IMR-90 (cell line): ENCODE results near the gene PRKD2. TPM values are rescaled to one million over a fixed set of nuclear protein-coding genes. Genes with fewer than 3 reads are reported as not detected.

Source experiments
- ATAC-seq: fragments of 200-7000 bp; cut with Tn5 transposase; 2 replicates; pipeline ENCODE4 v1.9.1; 2020; ENCODE audit warnings: low read depth, mild to moderate bottlenecking, moderate library complexity
- BruUV-seq: library from RNA; stranded (reverse); fragments of 400-500 nt; replicated peaks from 2 replicates; lab custom pipeline; 2021; lab: Mats Ljungman, UMichigan
- CTCF ChIA-PET: fragments of 300-600 bp; formaldehyde crosslinking; extraction: SDS; loops from one replicate; lab custom pipeline; 2021; ENCODE audit warnings: antibody characterized with exemption; lab: Yijun Ruan, JAX
- POLR2A ChIA-PET: fragments of 300-600 bp; sonication (Branson Sonifier 250); formaldehyde crosslinking; loops from one replicate; lab custom pipeline; 2022; ENCODE audit warnings: antibody characterized with exemption; ENCODE audit not compliant: unreplicated experiment; lab: Charles Lee
- DNase-seq: peaks from one replicate; pipeline ENCODE4 v3.0.0; 2013
- H2AFZ ChIP-seq: replicated peaks from 2 replicates; pipeline ENCODE3; 2013; ENCODE audit warnings: low read length, mild to moderate bottlenecking; ENCODE audit not compliant: poor library complexity
- H2AK5ac ChIP-seq: 2 replicates; pipeline ENCODE4 v1.6.1; 2013; ENCODE audit warnings: low read depth, low read length, inconsistent platforms
- H2AK9ac ChIP-seq: replicated peaks from 2 replicates; pipeline ENCODE3; 2013; ENCODE audit warnings: mild to moderate bottlenecking, low read depth, low read length, moderate library complexity; ENCODE audit not compliant: poor library complexity
- H2BK120ac ChIP-seq: 2 replicates; pipeline ENCODE4 v1.6.1; 2013; ENCODE audit warnings: low read depth, low read length, inconsistent platforms
- H2BK15ac ChIP-seq: 3 replicates; pipeline ENCODE4 v1.6.1; 2013; ENCODE audit warnings: low read depth, low read length, inconsistent platforms
- H2BK20ac ChIP-seq: 2 replicates; pipeline ENCODE4 v1.6.1; 2013; ENCODE audit warnings: low read depth, mild to moderate bottlenecking, inconsistent platforms, low read length, moderate library complexity
- H2BK5ac ChIP-seq: 2 replicates; pipeline ENCODE4 v1.6.1; 2013; ENCODE audit warnings: mild to moderate bottlenecking, low read depth, low read length, inconsistent platforms; ENCODE audit not compliant: poor library complexity, severe bottlenecking
- H3K14ac ChIP-seq: replicated peaks from 2 replicates; pipeline ENCODE4 v1.6.1; 2013; ENCODE audit warnings: low read depth, low read length, inconsistent platforms
- H3K18ac ChIP-seq: 2 replicates; pipeline ENCODE4 v1.6.1; 2013; ENCODE audit warnings: low read depth, low read length, control low read depth
- H3K23ac ChIP-seq: 2 replicates; pipeline ENCODE4 v1.6.1; 2013; ENCODE audit warnings: low read depth, low read length, inconsistent platforms
- H3K27ac ChIP-seq: 2 replicates; pipeline ENCODE4 v1.5.1; 2013; ENCODE audit warnings: mild to moderate bottlenecking, control low read depth, low read length; ENCODE audit not compliant: insufficient read depth
- H3K27me3 ChIP-seq: 2 replicates; pipeline ENCODE4 v1.6.1; 2013; ENCODE audit warnings: low read length; ENCODE audit not compliant: control insufficient read depth, insufficient read depth
- H3K36me3 ChIP-seq: 2 replicates; pipeline ENCODE4 v1.6.1; 2013; ENCODE audit warnings: low read length, mixed read lengths; ENCODE audit not compliant: control insufficient read depth, insufficient read depth
- H3K4ac ChIP-seq: 2 replicates; pipeline ENCODE4 v1.6.1; 2013; ENCODE audit warnings: low read depth, low read length, inconsistent platforms
- H3K4me1 ChIP-seq: 2 replicates; pipeline ENCODE4 v1.6.1; 2013; ENCODE audit warnings: low read length, mixed read lengths; ENCODE audit not compliant: control insufficient read depth, insufficient read depth
- H3K4me2 ChIP-seq: 2 replicates; pipeline ENCODE4 v1.6.1; 2013; ENCODE audit warnings: low read depth, mild to moderate bottlenecking, control low read depth, low read length, moderate library complexity
- H3K4me3 ChIP-seq: 2 replicates; pipeline ENCODE4 v1.5.1; 2013; ENCODE audit warnings: low read depth, mild to moderate bottlenecking, control low read depth, low read length, moderate library complexity; ENCODE audit not compliant: insufficient read depth
- H3K56ac ChIP-seq: 2 replicates; pipeline ENCODE4 v1.6.1; 2013; ENCODE audit warnings: low read length, inconsistent platforms; ENCODE audit not compliant: insufficient read depth; ENCODE audit errors: extremely low read depth
- H3K79me1 ChIP-seq, 2 experiments: 2 replicates each; pipeline ENCODE4 v1.6.1; 2013; ENCODE audit warnings: low read length in 2 of 2, inconsistent platforms in 1 of 2, low read depth in 1 of 2
- H3K9ac ChIP-seq: 2 replicates; pipeline ENCODE4 v1.6.1; 2013; ENCODE audit warnings: low read depth, low read length, control low read depth
- H3K9me1 ChIP-seq: 2 replicates; pipeline ENCODE4 v1.6.1; 2013; ENCODE audit warnings: low read length, inconsistent platforms; ENCODE audit not compliant: insufficient read depth
- H3K9me3 ChIP-seq: 2 replicates; pipeline ENCODE4 v1.6.1; 2013; ENCODE audit warnings: low read length; ENCODE audit not compliant: control insufficient read depth, insufficient read depth
- H4K20me1 ChIP-seq: 2 replicates; pipeline ENCODE4 v1.6.1; 2013; ENCODE audit warnings: low read length, inconsistent platforms; ENCODE audit not compliant: insufficient read depth
- H4K5ac ChIP-seq: 2 replicates; pipeline ENCODE4 v1.6.1; 2013; ENCODE audit warnings: mild to moderate bottlenecking, low read depth, low read length, control low read depth
- H4K8ac ChIP-seq, 2 experiments: 2 replicates each; pipeline ENCODE4 v1.6.1; 2013; ENCODE audit warnings: low read depth in 2 of 2, low read length in 2 of 2, control low read depth in 1 of 2, inconsistent platforms in 1 of 2
- H4K91ac ChIP-seq: 2 replicates; pipeline ENCODE4 v1.6.1; 2013; ENCODE audit warnings: low read depth, low read length, inconsistent platforms; ENCODE audit not compliant: insufficient read depth
- BHLHE40 ChIP-seq: fragments of 150-350 bp; IDR thresholded peaks from 2 replicates; pipeline ENCODE4 v1.6.1; 2016; ENCODE audit warnings: mild to moderate bottlenecking, low read depth, low read length
- CEBPB ChIP-seq: IDR thresholded peaks from 2 replicates; pipeline ENCODE4 v1.6.1; 2012; ENCODE audit warnings: low read depth, low read length, improper control_type of control experiment
- CHD1 ChIP-seq: IDR thresholded peaks from 2 replicates; pipeline ENCODE4 v1.6.1; 2012; ENCODE audit warnings: low read depth, low read length, improper control_type of control experiment
- ELK1 ChIP-seq: fragments of 150-350 bp; IDR thresholded peaks from 2 replicates; pipeline ENCODE4 v1.6.1; 2016; ENCODE audit warnings: low read depth, mild to moderate bottlenecking, low read length, moderate library complexity, borderline replicate concordance
- FOS ChIP-seq: fragments of 150-350 bp; IDR thresholded peaks from 2 replicates; pipeline ENCODE4 v1.6.1; 2016; ENCODE audit warnings: low read depth, low read length
- MXI1 ChIP-seq: IDR thresholded peaks from 2 replicates; pipeline ENCODE4 v1.6.1; 2012; ENCODE audit warnings: low read depth, mild to moderate bottlenecking, low read length, moderate library complexity, borderline replicate concordance
- NFE2L2 ChIP-seq: fragments of 150-350 bp; IDR thresholded peaks from 2 replicates; pipeline ENCODE4 v1.6.1; 2016; ENCODE audit warnings: low read depth, mild to moderate bottlenecking, low read length
- POLR2A ChIP-seq: IDR thresholded peaks from 2 replicates; pipeline ENCODE4 v1.6.1; 2012; ENCODE audit warnings: mild to moderate bottlenecking, low read depth, low read length
- RAD21 ChIP-seq: IDR thresholded peaks from 2 replicates; pipeline ENCODE4 v1.6.1; 2012; ENCODE audit warnings: low read length, improper control_type of control experiment
- RFX5 ChIP-seq: IDR thresholded peaks from 2 replicates; pipeline ENCODE4 v1.8.0; 2012; ENCODE audit warnings: low read depth, mild to moderate bottlenecking, low read length, moderate library complexity
- SMC3 ChIP-seq: fragments of 150-350 bp; IDR thresholded peaks from 2 replicates; pipeline ENCODE4 v1.6.1; 2016; ENCODE audit warnings: low read depth, mild to moderate bottlenecking, antibody characterized with exemption, low read length, moderate library complexity
- USF2 ChIP-seq: fragments of 150-350 bp; IDR thresholded peaks from 2 replicates; pipeline ENCODE4 v1.6.1; 2017; ENCODE audit warnings: mild to moderate bottlenecking, antibody characterized with exemption, low read length, low read depth
- WGBS, 2 experiments: methylation state at CpG; one replicate each; pipeline versions ENCODE4 v1.1.5 to v1.1.7; 2013; ENCODE audit warnings: missing lambda C conversion rate in 2 of 2; ENCODE audit not compliant: insufficient read length in 1 of 2; ENCODE audit errors: extremely low coverage in 2 of 2; 5-methylcytosine and 5-hydroxymethylcytosine counted together
- dilution Hi-C: fragments of 300-500 bp; cut with HindIII; formaldehyde crosslinking; loops from one replicate; pipeline ENCODE4 v1.14.3; 2018; ENCODE audit warnings: low sequenced_read_pairs; ENCODE audit not compliant: unreplicated experiment
- in situ Hi-C: fragments of 300-500 bp; cut with MboI; formaldehyde crosslinking; loops from 3 replicates; pipeline ENCODE4 v1.14.3; 2019; ENCODE audit warnings: low sequenced_read_pairs, inconsistent platforms, mixed read lengths
- intact Hi-C: fragments of 100-400 bp; cut with micrococcal nuclease; formaldehyde crosslinking; loops from 2 replicates; pipeline ENCODE4 v1.10.0; 2022
- polyA plus RNA-seq, 3 experiments: library from polyadenylated mRNA; depleted of rRNA; stranded (reverse); fragments of >200 nt; gene quantifications; 2 replicates each; pipeline ENCODE4 v1.2.3, GENCODE V29; 2012; ENCODE audit warnings: low replicate concordance in 1 of 3
- total RNA-seq: library from RNA; depleted of rRNA; stranded (reverse); fragments of >200 nt; gene quantifications from 2 replicates; pipeline ENCODE4 v1.2.3, GENCODE V29; 2012

The PRKD2 gene
- total and polyA plus RNA-seq, 2 of the 4 experiments (the other 2 are of a cell fraction): 9.9 to 19.6 TPM

- Histone ChIP-seq H3K9ac (no peak overlapping the region), H3K56ac (no peak overlapping the region), H4K5ac (no peak overlapping the region), H3K9me3 (no peaks in the 10 kb centered on the region), H4K20me1 (peaks cover 19% of the 10 kb centered on the region; the same call in 1 of the 2 replicates), H3K9me1 (0 out of 2 replicates have a peak, but pooled peaks cover 8% of the 10 kb centered on the region), H3K4ac (no peak overlapping the region), H4K91ac (no peak overlapping the region), H3K14ac (no peak overlapping the region), H2BK5ac (no peak overlapping the region), H4K8ac (no peak overlapping the region), H2AFZ (no peak overlapping the region), H3K27ac (no peak overlapping the region), H3K4me3 (no peak overlapping the region), H2AK9ac (no peak overlapping the region), H3K4me1 (no peaks in the 10 kb centered on the region), H3K18ac (no peak overlapping the region), H3K23ac (no peak overlapping the region), H2BK20ac (no peak overlapping the region), H3K36me3 (peaks cover 74% of the 10 kb centered on the region), H3K27me3 (no peaks in the 10 kb centered on the region), H2BK120ac (no peak overlapping the region), H3K79me1 (peaks cover 0 to 19% of the 10 kb centered on the region in 2 experiments; a peak in 3 of 4 replicates), H3K4me2 (no peak overlapping the region), H2BK15ac (no peak overlapping the region), H2AK5ac (no peak overlapping the region)
- dilution Hi-C loops: no loop called here
- DNase-seq: no peak
- CTCF ChIA-PET: no interaction called here
- no peak for ATAC-seq
- 100% methylated on average over 3 of the region's 10 CpGs; no CpG with 5 or more reads in 1 of the 2 experiments for WGBS, 2 experiments
- TF ChIP-seq RAD21 (no peak), NFE2L2 (no peak), MXI1 (no peak), CEBPB (no peak), CHD1 (no peak), ELK1 (no peak), FOS (no peak), RFX5 (no peak), BHLHE40 (no peak), USF2 (no peak), SMC3 (no peak), POLR2A (no peak)
- intact Hi-C loops: no loop called here
- POLR2A ChIA-PET: no interaction called here
- in situ Hi-C loops: no loop called here
- BruUV-seq: no TSS peak
These were observed 20.9 kb downstream of the PRKD2 start for GRCh38 chr19:46696052-46696451.
